Small intestine (tissue), 7 donors: ENCODE results near the gene RBMS1. TPM values are rescaled to one million over a fixed set of nuclear protein-coding genes. Genes with fewer than 3 reads are reported as not detected.

Experiments used
- DNase-seq, 2 donors: peaks; one replicate each; pipeline versions ENCODE4 v3.0.0 to v3.0.0-alpha.2; 2013
- FAIRE-seq: peaks from 2 replicates; lab custom pipeline; 2012; peaks lifted over from hg19 to GRCh38; lab: Jason Lieb, UNC
- H3K27ac ChIP-seq, 3 donors: one replicate each; pipeline ENCODE4 v1.5.1; 2013; ENCODE audit warnings: low read length in 2 of 3, mild to moderate bottlenecking in 2 of 3, control low read depth in 1 of 3, inconsistent platforms in 1 of 3, low read depth in 1 of 3, moderate library complexity in 1 of 3
- H3K27me3 ChIP-seq, 3 donors: one replicate each; pipeline ENCODE4 v1.6.1; 2013; ENCODE audit warnings: low read length in 3 of 3, inconsistent platforms in 1 of 3; ENCODE audit not compliant: control insufficient read depth in 3 of 3, insufficient read depth in 3 of 3
- H3K36me3 ChIP-seq, 3 donors: one replicate each; pipeline ENCODE4 v1.6.1; 2013; ENCODE audit warnings: low read length in 3 of 3, inconsistent platforms in 1 of 3, low read depth in 1 of 3, mild to moderate bottlenecking in 1 of 3, moderate library complexity in 1 of 3; ENCODE audit not compliant: control insufficient read depth in 3 of 3, insufficient read depth in 2 of 3
- H3K4me1 ChIP-seq, 3 donors: one replicate each; pipeline ENCODE4 v1.6.1; 2013; ENCODE audit warnings: low read length in 2 of 3, inconsistent platforms in 1 of 3, low read depth in 1 of 3, mild to moderate bottlenecking in 1 of 3, moderate library complexity in 1 of 3; ENCODE audit not compliant: control insufficient read depth in 3 of 3, insufficient read depth in 2 of 3
- H3K4me3 ChIP-seq, 3 donors: one replicate each; pipeline ENCODE4 v1.5.1; 2013; ENCODE audit warnings: low read length in 3 of 3, control low read depth in 1 of 3, inconsistent platforms in 1 of 3, low read depth in 1 of 3, mild to moderate bottlenecking in 1 of 3, moderate library complexity in 1 of 3
- H3K9me3 ChIP-seq, 2 donors: one replicate each; pipeline ENCODE4 v1.6.1; 2013; ENCODE audit warnings: low read depth in 1 of 2, low read length in 1 of 2; ENCODE audit not compliant: control insufficient read depth in 2 of 2, insufficient read depth in 1 of 2
- WGBS, 3 donors: extraction: QIAGEN DNeasy Blood & Tissue Kit; methylation state at CpG; one replicate each; pipeline ENCODE4 v1.1.7; 2013; 5-methylcytosine and 5-hydroxymethylcytosine counted together
- polyA plus RNA-seq, 4 donors: library from polyadenylated mRNA; stranded (reverse) in 3 of 4; unstranded in 1 of 4; fragments of 200-250 nt in 3 of 4; fragments of 120-200 nt in 1 of 4; gene quantifications; one replicate each; pipeline versions ENCODE4 v1.2.1 to v1.2.3, GENCODE V29; 2013
- donor health status: healthy with polysubstance abuse.
- donor health status: control.
- donor health status: control.
- donor health status: Bipolar disorder and iron deficiency.
- donor health status: healthy.

RBMS1 gene
- polyA plus RNA-seq, 4 donors = 2.0 to 21.4 (median 10.1) TPM

GRCh38 chr2:160363961-160364360 lies 129.6 kb downstream of the RBMS1 start:
- DNase-seq = peak in 1 of 2 donors; percentile 36
- WGBS, 3 donors = 49 to 63% (median 63%) methylated on average over 3 of the region's 3 CpGs
- no peaks in the 10 kb centered on the region for H3K9me3 ChIP-seq
- H3K27ac ChIP-seq = no peak overlapping the region
- no peak overlapping the region for H3K4me3 ChIP-seq
- H3K4me1 ChIP-seq = peaks cover 3 to 22% (median 10%) of the 10 kb centered on the region in 3 donors
- H3K27me3 ChIP-seq = no peaks in the 10 kb centered on the region
- FAIRE-seq = no peak
- H3K36me3 ChIP-seq = peaks cover 0 to 3% (median 0%) of the 10 kb centered on the region in 3 donors

- Histone ChIP-seq H3K9me3 (no peaks in the 10 kb centered on the region), H3K4me1 (peaks cover 3 to 17% (median 10%) of the 10 kb centered on the region in 3 donors), H3K4me3 (no peak overlapping the region), H3K36me3 (peaks cover 0 to 3% (median 0%) of the 10 kb centered on the region in 3 donors), H3K27ac (no peak overlapping the region), H3K27me3 (no peaks in the 10 kb centered on the region)
- FAIRE-seq (no peak), DNase-seq (no peak)
- 89 to 92% (median 90%) methylated on average over 4 of the region's 4 CpGs for WGBS, 3 donors
Measured at GRCh38 chr2:160363055-160363454, 130.6 kb downstream of the RBMS1 start.

GRCh38 chr2:160362541-160362940 lies 131.1 kb downstream of the RBMS1 start:
- no peak for FAIRE-seq
- WGBS, 3 donors = 87 to 96% (median 90%) methylated on average over 2 of the region's 2 CpGs
- no peak overlapping the region for H3K4me3 ChIP-seq

GRCh38 chr2:160362018-160362417 lies 131.6 kb downstream of the RBMS1 start:
- no peak for FAIRE-seq

More at GRCh38 chr2:160362541-160362940, 131.1 kb downstream of the RBMS1 start:
- Histone ChIP-seq H3K27me3 (no peaks in the 10 kb centered on the region), H3K27ac (no peak overlapping the region), H3K9me3 (no peaks in the 10 kb centered on the region), H3K36me3 (peaks cover 0 to 3% (median 0%) of the 10 kb centered on the region in 3 donors), H3K4me1 (peaks cover 3 to 16% (median 10%) of the 10 kb centered on the region in 3 donors)
- DNase-seq = no peak

GRCh38 chr2:160360089-160360757 lies 133.4 kb downstream of the RBMS1 start:
- H3K9me3 ChIP-seq = no peaks in the 10 kb centered on the region
- H3K4me3 ChIP-seq = no peak overlapping the region
- DNase-seq (no peak), FAIRE-seq (no peak)
- H3K36me3 ChIP-seq = no peaks in the 10 kb centered on the region
- H3K27ac ChIP-seq = no peak overlapping the region
- no peaks in the 10 kb centered on the region for H3K27me3 ChIP-seq
- peaks cover 0 to 12% (median 4%) of the 10 kb centered on the region in 3 donors for H3K4me1 ChIP-seq
- WGBS, 3 donors = 88 to 92% (median 89%) methylated on average over 5 of the region's 5 CpGs

More at GRCh38 chr2:160362018-160362417, 131.6 kb downstream of the RBMS1 start:
- Histone ChIP-seq H3K27me3 (no peaks in the 10 kb centered on the region), H3K4me3 (no peak overlapping the region), H3K36me3 (peaks cover 0 to 3% (median 0%) of the 10 kb centered on the region in 3 donors), H3K4me1 (peaks cover 3 to 16% (median 10%) of the 10 kb centered on the region in 3 donors), H3K9me3 (no peaks in the 10 kb centered on the region), H3K27ac (no peak overlapping the region)
- DNase-seq = no peak
- WGBS, 3 donors = 76 to 94% (median 88%) methylated on average over 4 of the region's 4 CpGs

GRCh38 chr2:160358046-160358445 lies 135.6 kb downstream of the RBMS1 start:
- no peak overlapping the region for H3K27ac ChIP-seq
- no peaks in the 10 kb centered on the region for H3K36me3 ChIP-seq
- DNase-seq (no peak), FAIRE-seq (no peak)
- H3K27me3 ChIP-seq = no peaks in the 10 kb centered on the region
- H3K9me3 ChIP-seq = no peaks in the 10 kb centered on the region
- H3K4me3 ChIP-seq = no peak overlapping the region
- peaks cover 0 to 1% (median 0%) of the 10 kb centered on the region in 3 donors for H3K4me1 ChIP-seq
- 85 to 89% (median 85%) methylated on average over 5 of the region's 5 CpGs for WGBS, 3 donors

GRCh38 chr2:160356485-160356884 lies 137.1 kb downstream of the RBMS1 start:
- Histone ChIP-seq H3K4me3 (no peak overlapping the region), H3K4me1 (no peaks in the 10 kb centered on the region), H3K9me3 (no peaks in the 10 kb centered on the region), H3K36me3 (no peaks in the 10 kb centered on the region), H3K27me3 (no peaks in the 10 kb centered on the region), H3K27ac (no peak overlapping the region)
- no peak for FAIRE-seq
- WGBS, 3 donors = 78 to 98% (median 94%) methylated on average over 1 of the region's 1 CpG
- DNase-seq = no peak

- Histone ChIP-seq H3K27me3 (no peaks in the 10 kb centered on the region), H3K4me1 (no peaks in the 10 kb centered on the region), H3K36me3 (no peaks in the 10 kb centered on the region), H3K27ac (no peak overlapping the region), H3K9me3 (no peaks in the 10 kb centered on the region), H3K4me3 (no peak overlapping the region)
- FAIRE-seq (no peak), DNase-seq (no peak)
- 40 to 65% (median 54%) methylated on average over 2 of the region's 2 CpGs for WGBS, 3 donors
Measured at GRCh38 chr2:160355080-160355479, 138.5 kb downstream of the RBMS1 start.
